Mammary epithelial cell (primary cell): ENCODE measurements around the gene ADARB2.

Experiments
- EZH2 ChIP-seq: IDR thresholded peaks from 2 replicates; pipeline ENCODE4 v1.6.1; 2012; ENCODE audit warnings: low read length, inconsistent platforms, borderline replicate concordance
- TF ChIP-seq, protein P1 (sequence below), 2 donors: IDR thresholded peaks in 1 of 2; conservative IDR thresholded peaks in 1 of 2; 2 replicates each; pipeline ENCODE4 v1.5.1; 2011 to 2012; ENCODE audit warnings: inconsistent platforms in 2 of 2, low read length in 2 of 2, mild to moderate bottlenecking in 2 of 2, control low read depth in 1 of 2, low read depth in 1 of 2; ENCODE audit not compliant: insufficient read depth in 1 of 2; ENCODE audit errors: extremely low read depth in 1 of 2

GRCh38 chr10:1205450-1206030 is 531.8 kb downstream of the ADARB2 start:
- TF ChIP-seq EZH2: no peak
- TF ChIP-seq, protein P1, sequence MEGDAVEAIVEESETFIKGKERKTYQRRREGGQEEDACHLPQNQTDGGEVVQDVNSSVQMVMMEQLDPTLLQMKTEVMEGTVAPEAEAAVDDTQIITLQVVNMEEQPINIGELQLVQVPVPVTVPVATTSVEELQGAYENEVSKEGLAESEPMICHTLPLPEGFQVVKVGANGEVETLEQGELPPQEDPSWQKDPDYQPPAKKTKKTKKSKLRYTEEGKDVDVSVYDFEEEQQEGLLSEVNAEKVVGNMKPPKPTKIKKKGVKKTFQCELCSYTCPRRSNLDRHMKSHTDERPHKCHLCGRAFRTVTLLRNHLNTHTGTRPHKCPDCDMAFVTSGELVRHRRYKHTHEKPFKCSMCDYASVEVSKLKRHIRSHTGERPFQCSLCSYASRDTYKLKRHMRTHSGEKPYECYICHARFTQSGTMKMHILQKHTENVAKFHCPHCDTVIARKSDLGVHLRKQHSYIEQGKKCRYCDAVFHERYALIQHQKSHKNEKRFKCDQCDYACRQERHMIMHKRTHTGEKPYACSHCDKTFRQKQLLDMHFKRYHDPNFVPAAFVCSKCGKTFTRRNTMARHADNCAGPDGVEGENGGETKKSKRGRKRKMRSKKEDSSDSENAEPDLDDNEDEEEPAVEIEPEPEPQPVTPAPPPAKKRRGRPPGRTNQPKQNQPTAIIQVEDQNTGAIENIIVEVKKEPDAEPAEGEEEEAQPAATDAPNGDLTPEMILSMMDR (conservative IDR thresholded peaks at IDR 0.05 in 1 of 2, IDR thresholded peaks at IDR 0.05 in 1 of 2; ENCODE audit: extremely low read depth in 1 of 2, insufficient read depth in 1 of 2, low read depth in 1 of 2, low read length in 2 of 2): no peak
